ENCODE data around the gene TMEM54.

TMEM54 gene

DNA sequence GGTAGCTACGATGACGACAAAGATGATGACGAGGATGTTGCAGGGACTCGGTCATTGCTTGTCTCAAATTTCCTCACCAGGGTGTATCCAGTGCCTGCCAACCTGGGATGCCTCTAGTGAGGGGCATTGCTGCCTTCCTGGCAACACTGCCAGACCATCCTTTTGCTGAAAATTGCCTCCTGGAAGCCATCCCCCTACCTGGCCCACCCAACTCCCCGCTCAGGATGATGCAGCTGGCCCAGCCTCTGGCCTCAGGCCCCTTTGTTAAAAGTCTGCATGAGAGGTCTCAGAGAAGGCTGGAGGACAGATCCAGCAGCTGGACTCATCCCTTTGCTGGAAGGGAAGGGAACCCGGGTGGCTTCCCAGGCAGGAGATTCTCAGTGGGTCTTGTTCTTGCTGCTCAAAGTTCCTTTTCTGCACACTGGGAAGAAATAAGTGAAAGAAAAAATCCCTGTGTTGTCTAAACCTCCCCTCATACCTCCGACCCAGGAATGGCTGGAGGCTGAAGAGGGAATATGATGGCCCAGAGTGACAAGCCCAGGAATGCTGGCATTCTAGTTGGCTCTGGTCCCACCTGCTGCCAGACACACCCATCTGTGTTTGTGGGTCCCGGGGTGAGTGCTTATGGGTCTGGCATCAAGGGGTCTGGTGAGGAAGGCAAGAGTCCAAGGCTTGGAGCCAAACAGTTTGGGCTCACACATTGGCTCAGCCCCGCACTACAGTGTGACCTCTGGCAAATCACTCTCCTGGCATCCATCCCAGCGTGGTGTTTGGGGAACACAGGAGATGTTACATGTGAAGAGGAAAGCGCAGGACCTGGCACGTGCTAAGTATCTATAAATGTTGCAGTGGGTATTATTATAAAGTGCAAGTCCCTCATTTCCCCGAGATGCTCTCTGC lies 23.7 kb downstream of the TMEM54 start:
- no peak for DNase-seq

DNA sequence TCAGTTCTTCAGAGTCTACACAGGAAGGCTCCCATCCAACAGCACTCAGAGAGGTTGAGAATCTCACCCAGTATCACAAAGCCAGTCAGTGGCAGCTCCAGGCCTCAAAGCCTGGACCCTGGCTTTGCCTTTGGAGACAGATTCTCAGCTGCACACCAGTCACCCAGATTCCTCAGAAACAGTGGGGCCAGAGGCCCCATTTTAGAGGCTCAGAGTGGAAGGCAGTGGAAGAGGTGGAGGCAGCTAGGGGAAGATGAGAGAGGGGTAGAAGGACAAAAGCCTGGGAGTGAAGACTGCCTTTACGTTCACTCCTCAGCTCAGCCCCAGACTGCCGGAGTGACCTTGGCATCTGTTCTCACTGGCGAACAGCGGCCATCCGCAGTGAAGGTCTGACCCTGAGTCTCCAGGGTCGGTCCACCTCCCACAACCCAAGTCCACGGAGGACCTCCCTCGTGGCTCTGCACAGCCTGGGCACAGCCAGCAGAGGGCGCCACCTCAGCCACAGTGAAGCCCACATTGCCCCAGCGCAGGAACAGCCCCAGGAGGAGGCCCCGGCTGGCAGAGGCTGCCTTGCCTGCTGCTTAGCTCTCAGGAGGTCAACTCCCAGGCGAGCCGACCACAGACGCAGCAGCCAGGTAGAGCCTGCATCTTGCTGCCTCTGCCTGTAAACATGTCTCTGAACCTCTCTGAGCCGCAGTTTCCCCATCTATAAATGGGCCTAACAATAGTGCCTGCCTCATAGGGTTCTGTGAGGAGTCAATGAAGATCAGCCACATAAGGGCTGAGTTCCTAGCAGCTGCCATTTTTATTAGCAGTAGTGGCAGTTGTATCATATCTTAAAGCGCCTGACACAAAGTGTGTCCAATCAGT lies 24.6 kb downstream of the TMEM54 start:
- DNase-seq = peak; percentile 67

DNA sequence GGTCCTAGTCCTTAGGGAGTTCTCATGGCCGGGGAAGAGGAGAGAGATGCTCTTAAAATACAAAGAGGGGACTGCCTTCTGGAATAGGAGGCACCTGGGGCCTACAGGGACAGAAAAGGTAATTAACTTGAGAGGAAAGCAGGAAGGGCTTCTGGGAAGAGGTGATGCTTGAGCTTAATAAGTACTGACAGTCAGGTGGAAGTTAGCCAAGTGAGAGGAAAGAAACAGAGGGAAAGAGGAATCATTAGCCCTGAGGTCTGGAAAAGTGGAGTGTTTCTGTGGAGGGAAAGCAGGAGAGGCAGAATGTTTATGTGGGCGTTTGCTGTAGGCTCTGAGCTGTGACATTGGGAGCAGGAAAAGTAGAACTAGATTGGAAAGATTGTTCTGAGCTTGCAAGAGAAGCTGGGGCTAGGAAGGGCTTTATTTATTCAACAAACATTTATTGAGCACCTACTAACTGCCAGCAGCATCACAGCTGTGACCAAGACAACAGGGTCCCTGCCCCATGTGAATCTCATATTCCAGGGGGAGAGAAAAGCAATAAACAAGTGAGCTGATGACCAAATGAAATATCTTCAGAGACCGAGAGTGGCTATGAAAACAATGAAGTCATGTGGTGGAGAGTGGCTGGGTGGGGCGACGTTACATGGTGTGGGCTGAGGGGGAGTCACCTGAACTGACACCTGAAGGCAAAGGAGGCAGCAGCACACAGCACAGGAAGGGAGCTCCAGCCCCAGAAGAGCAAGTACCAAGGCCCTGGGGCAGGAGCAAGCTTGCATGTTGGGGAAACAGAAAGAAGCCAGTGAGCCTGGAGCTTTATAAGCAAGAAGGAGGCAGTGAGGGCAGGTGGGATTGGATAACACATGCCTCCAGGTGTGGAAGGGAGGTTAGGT lies 26.1 kb downstream of the TMEM54 start:
- DNase-seq = no peak

DNA sequence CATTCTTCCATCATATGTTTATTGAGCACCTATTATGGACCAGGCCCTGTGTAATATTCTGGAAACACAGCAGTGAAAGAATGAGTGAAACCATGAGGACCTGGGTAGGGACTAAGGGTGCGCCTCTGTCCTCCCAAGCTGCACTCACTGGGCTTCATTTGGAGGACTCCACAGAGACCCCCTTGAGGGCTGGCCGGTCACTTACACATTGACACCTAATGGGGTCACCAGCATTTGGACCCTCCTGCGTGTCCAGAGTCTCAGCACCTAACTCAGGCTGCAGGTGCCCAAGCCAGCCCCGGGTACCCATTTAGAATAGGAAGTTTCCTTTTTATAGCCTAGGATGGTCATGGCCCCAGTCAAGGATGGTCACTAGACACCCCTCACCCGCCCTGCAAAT lies 27.7 kb downstream of the TMEM54 start:
- DNase-seq = no peak

DNA sequence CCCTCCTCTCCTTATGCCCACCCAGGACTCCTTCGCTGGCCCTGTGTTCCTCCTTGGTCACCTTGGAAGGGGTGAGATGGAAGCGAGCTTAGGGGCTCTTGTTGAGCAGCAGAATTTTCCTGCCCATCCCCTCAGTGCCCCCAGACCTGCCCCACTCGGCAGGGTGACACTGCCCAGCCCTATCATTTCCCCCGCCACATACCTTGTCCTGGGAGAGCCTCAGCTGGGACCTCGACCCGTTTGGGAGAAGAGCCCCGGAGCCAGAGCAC lies 29.1 kb downstream of the TMEM54 start:
- DNase-seq = no peak

DNA sequence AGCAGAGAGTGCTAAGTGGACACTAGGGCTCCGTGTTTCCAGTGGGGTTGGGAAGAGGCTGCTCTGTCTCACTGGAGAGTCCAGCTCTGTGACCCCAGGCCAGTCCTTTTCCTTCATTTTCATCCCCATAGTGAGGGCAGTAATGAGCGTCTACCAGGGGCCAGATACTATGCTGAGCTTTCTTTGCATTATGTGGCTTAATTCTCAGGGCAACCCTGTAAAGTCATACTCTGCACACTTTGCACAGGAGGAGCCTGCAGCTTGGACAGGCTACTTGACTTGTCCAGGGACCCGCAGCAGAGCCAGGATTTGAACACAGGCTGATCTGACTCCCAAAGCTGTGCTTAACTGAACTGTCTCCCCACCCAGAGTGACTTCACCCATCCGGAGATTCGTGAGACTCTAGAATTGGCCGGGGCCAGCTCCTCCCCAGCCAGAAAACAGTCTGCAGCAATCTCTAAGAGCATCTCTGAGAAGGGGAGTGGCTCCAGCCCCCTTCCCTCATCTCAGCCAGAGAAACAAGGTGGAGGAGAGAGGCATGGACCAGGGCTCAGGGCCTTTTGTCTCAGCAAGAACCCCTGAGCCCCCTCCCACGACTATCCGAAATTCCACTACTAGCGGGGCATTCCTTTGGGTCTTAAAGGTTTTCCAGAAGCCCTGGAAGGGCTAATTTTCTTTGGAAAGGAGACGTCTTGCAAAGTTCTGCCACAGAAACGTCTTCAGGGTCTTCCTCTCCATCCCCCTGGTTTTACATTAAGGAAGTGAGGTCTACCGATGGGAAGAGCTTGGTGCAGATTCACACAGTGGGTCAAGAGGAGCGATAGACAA lies 29.6 kb downstream of the TMEM54 start:
- no peak for DNase-seq

DNA sequence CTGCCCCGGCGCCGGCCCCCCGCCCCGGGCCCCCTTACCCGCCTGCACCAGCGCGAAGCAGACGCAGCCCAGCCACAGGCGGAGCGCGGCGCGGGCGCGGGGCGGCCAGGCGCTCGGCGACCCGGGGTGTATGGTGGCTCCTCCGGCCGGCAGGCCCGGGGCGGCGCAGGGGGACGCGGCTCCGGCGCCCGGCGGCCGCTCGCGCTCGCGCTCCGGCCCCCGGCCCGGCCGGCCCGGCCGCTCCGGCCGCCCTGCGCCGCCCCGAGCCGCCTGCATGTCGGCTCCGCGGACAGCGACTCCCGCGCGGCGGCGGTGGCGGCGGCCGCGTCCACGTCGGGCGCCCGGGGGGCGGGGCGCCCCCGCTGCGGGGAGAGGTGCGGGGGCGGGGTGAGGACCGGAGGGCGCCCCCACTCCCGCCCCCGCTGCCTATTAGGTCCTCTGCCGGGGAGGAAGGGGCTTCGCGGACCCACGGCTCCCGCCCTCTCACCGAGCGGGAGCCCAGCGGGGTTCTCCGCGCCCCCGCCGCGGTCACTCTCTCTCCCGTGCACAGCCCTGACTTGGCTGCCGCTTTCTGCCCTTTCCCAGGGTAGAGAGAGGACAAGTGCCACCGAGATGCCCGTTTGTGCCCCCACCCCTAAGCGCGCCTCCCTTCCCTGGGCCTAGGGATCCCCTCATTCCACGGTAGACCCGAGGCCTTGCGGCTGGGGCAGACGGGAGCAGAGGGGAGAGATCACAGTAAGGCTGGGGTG lies 30.4 kb downstream of the TMEM54 start, which contains the start of gene FNDC5:
FNDC5 (minus strand) TSS at position 298 of the 749 bp plus-strand sequence.
- DNase-seq = no peak

DNA sequence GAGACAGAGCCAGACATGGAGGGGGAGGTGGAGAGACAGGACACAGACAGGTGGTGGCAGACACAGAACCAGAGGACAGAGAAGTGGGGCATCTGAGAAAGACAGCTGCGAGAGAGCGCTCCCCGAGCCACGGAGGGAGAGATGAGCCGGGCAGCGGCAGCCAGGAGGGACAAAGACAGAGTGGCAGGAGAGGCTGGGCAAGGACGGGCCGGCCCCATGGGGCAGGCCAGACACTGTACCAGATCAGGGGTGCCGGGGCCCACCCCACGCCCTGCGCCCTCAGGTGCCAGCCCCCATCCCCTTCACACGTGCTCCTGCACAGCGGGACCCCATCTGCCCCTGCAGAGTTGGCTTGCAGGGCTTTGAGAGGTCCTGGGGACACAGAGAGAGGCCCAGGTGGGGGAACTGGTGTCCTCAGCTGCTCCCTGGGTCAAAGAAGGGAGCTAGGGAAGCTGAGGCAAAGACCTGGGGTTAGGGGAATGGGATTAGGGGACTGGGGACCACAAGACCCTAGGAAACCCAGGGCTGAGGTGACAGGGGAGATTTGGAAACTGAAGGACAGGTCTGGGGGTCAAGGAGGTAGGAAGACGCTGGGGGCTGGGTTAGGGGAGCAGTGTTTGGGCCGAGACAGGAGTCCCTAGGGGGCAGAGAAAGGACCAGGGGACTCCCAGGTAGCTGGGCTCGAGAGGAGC lies 31.1 kb downstream of the TMEM54 start:
- DNase-seq = no peak

DNA sequence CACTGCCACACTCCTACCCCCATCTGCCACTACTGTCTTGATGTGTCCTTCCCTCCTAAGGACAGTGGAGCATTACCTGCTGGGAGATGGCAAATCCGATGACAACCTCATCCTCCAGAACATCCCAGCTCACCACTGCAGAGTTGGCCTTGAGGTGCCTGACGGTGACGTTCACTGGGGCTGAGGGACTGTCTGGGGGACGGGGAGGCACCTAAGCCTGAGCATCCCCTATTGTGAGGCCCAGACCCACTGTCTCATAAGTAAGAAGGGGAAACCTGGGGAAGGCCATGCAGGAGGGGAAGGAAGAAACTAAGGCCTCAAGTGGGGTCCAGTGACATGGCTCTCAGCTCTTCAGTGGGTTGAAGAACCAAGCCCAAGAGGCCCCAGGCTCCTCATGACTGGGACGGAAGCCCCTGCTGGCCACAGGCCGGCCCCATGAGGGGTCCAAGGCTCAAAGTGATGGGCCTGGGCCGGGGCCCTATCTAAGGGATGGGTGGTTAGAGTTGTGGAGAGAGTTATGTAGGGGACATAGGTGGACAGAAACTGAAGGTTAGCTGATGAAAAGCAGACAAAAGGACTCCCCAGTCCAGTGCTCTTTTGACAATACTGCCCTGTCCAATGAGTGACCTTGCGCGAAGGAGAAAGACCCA lies 32.3 kb downstream of the TMEM54 start:
- DNase-seq = no peak

DNA sequence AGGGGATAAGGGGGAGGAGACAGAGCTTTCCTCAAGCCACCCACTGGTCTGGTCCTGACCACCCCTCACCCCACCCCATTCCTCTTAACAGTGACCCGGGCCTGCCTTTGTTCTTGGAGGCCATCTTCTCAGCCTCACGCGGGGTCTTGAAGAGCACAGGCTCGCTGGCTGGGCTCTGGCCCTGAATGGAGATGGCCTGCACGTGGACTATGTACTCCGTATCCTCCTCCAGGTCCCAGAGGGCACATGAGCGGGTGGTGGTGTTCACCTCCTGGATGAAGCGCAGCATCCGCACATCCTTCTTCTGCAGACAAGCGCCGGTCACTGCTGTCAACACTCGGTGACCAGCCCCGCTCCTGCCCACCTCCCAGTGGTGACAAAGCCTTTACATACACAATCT lies 33.1 kb downstream of the TMEM54 start:
- DNase-seq = no peak

DNA sequence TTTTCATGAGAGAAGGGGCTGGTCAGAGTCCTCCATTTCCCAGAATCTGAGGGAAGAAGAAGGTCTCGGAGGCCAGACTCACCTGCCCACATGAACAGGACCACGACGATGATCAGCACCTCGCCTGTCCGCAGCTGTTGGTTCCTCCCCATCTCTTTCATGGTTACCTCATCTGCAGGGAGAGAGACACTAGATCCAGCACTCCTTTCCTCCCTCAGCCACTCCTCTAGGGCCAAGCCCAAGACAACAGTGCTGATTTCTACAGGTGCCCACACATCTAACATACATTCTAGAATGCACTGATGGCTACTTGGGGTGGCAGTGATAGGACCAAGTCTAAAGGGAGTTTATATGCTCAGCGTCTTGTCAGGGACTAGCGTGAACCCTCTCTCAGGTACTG lies 33.5 kb downstream of the TMEM54 start:
- DNase-seq = no peak

DNA sequence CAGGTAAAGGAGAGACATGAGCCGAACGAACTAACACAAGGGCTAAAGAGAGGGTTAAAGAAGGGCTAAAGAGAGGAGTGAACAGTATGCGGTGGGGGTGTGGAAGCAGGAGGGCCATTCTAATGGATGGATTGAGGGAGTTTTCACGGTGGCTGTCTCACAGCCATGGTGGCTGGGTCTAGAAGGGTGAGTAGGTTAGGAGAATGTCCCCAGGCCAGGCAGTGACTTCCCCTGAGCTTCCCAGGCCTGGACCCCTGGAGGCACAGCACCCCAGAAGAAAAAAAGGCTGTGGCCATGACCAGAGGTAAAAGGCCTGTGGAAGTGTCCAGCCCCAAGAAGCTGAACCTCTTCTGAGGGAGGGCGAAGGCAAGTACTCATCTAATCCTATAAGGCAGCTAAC lies 34.0 kb downstream of the TMEM54 start:
- no peak for DNase-seq

DNA sequence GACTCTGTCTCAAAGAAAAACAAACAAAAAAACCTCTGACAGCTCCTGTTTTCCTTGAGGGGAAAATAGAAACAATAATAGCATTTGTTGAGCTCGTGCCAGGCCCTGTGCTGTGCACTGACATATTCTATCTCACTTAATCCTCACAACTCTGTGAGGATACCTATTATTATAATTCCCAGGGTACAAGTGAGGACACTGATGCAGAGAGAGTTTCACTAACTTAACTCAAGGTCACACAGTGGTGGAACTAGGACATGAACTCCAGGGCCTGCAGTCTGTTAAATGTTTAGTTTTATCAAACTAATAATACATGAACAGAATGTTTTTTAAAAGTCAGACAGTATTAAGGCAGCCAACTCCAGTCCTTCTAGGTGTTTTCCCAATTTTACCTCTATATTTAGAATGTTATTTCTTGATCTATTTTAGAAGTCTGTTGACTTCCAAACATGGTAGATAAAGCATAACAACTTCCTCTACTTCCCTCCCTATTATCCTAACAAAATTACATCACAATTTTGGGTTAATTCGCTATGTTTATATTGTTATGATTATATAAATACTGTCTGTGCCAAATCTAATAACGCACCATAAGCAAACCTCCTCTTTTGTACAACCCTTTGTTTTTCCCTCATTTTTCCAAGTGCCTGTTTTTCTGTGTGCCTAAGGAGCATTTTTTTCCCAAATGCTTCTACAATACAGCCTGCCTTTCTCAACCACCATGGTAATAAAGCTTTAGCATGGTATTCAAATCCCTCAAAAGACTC lies 35.4 kb downstream of the TMEM54 start:
- no peak for DNase-seq

DNA sequence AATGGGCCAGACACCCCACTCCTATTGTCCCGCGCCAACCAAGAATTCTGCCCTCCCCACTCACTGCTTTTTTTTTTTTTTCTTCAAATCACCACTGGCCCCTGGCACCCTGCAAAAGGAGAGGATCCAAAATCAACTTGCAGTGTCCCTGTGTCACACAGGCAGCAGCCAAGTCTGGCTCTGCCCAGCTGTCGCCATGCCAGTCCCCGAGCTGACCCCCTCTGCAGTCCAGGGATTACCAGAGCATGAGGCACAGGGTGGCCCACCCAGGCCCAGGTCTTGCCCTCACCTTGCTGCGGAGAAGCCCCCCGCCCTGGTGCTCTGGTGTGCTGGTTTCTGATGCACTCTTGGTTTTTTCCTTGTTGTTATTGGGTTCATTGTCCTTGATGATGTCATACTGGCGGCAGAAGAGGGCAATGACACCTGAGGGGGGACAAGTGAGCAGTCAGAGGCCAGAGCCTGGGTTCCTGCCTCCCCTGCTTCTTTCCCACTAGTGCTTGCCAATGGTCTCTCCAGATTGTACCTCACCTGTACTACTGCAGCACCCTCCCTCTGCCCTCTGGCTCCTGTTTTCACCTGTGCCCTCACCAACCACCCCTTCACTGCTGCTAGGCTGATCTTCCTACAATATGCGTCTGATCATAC lies 36.7 kb downstream of the TMEM54 start:
- no peak for DNase-seq

DNA sequence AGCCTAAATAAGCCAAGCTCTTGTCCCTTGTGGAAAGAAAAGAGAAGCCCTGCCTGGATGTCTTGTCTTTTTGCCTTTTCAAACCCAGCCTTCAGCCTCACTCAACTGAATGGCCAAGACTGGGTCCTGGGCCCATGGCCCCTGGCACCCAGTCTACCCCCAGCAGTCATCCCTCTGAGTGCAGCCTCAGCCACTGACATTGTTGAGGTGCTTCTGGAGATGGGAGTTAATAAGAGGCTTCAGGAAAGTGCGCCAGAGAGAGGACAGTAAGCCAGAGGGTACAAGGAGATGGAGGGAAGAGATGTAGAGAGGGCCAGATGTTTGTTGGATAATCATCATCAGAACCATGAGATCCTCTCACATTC lies 37.3 kb downstream of the TMEM54 start:
- DNase-seq = no peak

DNA sequence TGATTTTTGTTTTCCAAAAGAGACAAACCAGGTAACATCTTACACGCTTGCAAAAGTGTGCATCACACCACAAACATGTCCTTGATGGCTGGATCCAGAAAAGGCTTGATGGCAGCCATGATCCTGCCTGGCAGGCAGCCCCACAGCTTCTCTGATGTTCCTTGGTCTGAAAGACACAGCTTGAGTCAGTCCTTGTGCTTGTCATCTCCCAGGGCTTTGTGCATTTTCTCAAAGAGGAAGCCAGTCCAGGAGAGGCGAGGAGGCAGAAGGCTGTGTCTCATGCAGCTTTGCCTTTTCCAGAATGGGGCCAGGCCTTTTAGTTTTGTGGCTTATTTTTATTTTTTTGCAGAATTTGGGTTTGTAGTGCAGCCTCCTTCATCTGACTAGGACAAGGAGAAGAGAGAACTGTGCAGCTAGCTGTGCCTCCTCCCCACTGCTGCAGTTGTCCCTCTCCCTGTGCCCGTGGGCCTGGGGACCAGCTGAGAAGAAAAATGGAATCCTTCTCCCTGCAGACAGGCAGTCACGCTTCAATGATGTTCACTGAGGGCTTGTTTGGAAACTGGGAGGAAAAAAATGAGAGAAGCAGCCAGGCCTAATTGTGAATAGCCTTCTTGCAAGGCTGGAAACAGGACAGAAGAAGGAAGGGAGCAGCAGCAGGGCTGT lies 37.8 kb downstream of the TMEM54 start:
- no peak for DNase-seq

DNA sequence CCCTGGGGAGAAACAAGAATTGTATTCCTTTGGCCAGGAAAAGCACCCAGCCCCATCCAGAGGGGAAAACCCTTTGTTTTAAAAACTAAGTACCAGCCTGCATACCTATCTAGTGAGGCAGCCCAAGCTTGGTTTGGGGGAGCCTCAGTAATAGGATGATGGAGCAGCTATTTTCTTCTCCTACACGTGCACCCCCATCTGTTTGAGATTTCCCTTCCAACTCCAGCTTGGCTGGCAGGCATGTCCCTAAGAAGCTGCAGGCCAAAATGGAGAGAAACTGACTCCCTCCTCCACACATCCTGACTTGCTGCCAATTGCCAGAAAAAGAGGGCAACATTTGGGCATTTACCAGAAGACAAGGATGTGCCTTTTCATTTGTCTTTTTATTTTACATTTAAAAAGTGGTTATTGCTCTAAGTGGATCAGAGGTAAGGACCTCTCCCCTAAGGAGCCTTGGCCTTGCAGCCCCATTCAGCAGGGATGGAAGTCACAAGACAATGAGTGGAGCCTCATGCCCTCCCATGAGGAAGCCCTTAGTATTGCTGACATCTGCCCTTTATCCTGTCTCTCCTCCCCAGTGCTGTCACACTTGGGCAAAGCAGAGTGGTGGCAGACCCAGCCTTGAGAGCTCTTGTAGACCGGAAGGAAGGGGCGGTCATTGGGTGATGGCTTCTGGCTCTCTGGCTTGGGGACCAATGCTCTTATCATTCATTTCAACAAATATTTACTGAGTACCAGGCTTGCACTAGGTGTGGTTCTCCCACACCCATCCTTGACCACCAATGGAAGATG lies 39.1 kb downstream of the TMEM54 start:
- no peak for DNase-seq

DNA sequence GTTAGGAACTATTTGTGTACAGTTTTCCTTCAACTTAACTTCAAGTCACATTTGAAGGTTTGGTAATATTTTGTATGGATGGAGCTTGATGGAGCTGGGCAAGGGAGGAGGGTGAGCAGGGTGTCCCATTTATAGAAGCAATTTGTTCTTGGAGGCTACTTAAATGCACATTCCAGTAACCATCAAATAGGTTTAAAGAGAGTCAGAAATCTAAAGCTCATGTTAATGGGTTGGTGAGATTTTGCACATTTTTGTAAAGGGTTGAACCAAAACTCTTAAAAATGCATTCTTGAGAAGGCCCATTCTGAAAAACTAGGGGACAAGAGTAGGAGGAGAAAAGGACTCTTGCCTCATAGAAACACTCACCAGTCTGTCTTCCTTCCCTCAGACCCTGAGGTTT lies 40.6 kb downstream of the TMEM54 start:
- no peak for DNase-seq

All from hematopoietic multipotent progenitor cell treated with erythropoietin and hydrocortisone succinate and interleukin-3 and kit ligand, for 8 days (in vitro differentiated cells).